Hepatocyte (in vitro differentiated cells): Measurements from ENCODE around the gene BAHCC1. TPM values are rescaled to one million over a fixed set of nuclear protein-coding genes. Genes with fewer than 3 reads are reported as not detected.
A peak's percentile ranks its signal among the peaks of the same experiment; 100 is the strongest.

Experiments
- DNase-seq: peaks from one replicate; pipeline ENCODE4 v3.0.0-alpha.2; 2016; ENCODE audit warnings: low spot score
- H2AFZ ChIP-seq: fragments of 200-600 bp; sonication (generic); 2 replicates; pipeline ENCODE4 v1.6.0; 2016; ENCODE audit warnings: antibody characterized with exemption, mild to moderate bottlenecking
- H3K27ac ChIP-seq: fragments of 200-600 bp; sonication (generic); 2 replicates; pipeline ENCODE4 v1.5.1; 2016; ENCODE audit warnings: mild to moderate bottlenecking
- H3K27me3 ChIP-seq: fragments of 200-600 bp; sonication (generic); 2 replicates; pipeline ENCODE4 v1.6.1; 2016
- H3K36me3 ChIP-seq: fragments of 200-600 bp; sonication (generic); replicated peaks from 2 replicates; pipeline ENCODE4 v1.5.1; 2016; ENCODE audit warnings: low read depth; ENCODE audit not compliant: insufficient read depth
- H3K4me1 ChIP-seq: fragments of 200-600 bp; sonication (generic); 2 replicates; pipeline ENCODE4 v1.5.1; 2016; ENCODE audit warnings: mild to moderate bottlenecking, moderate library complexity; ENCODE audit not compliant: insufficient read depth
- H3K4me2 ChIP-seq: fragments of 200-600 bp; sonication (generic); 2 replicates; pipeline ENCODE4 v1.6.0; 2016
- H3K4me3 ChIP-seq: fragments of 200-600 bp; sonication (generic); 2 replicates; pipeline ENCODE4 v1.5.1; 2016; ENCODE audit warnings: mild to moderate bottlenecking
- H3K79me2 ChIP-seq: fragments of 200-600 bp; sonication (generic); 2 replicates; pipeline ENCODE4 v1.6.0; 2017; ENCODE audit warnings: mild to moderate bottlenecking
- H3K9me2 ChIP-seq: fragments of 200-600 bp; sonication (generic); replicated peaks from 2 replicates; pipeline ENCODE4 v1.6.0; 2017; ENCODE audit warnings: mild to moderate bottlenecking; ENCODE audit not compliant: insufficient read depth
- H3K9me3 ChIP-seq: fragments of 200-600 bp; sonication (generic); 2 replicates; pipeline ENCODE4 v1.5.1; 2016; ENCODE audit warnings: low read depth, mild to moderate bottlenecking
- H4K20me1 ChIP-seq: fragments of 200-600 bp; sonication (generic); 2 replicates; pipeline ENCODE4 v1.6.0; 2016; ENCODE audit warnings: mild to moderate bottlenecking; ENCODE audit not compliant: insufficient read depth, poor library complexity, severe bottlenecking
- CTCF ChIP-seq: fragments of 200-600 bp; sonication (generic); IDR thresholded peaks from 2 replicates; pipeline ENCODE4 v1.5.1; 2016; ENCODE audit warnings: antibody characterized with exemption, mild to moderate bottlenecking; ENCODE audit not compliant: poor library complexity
- EZH2 ChIP-seq: fragments of 200-600 bp; sonication (generic); IDR thresholded peaks from 2 replicates; pipeline ENCODE4 v1.6.1; 2016; ENCODE audit warnings: antibody characterized with exemption, mild to moderate bottlenecking, borderline replicate concordance
- EZH2phosphoT487 ChIP-seq: fragments of 200-600 bp; sonication (generic); IDR thresholded peaks from one replicate; pipeline ENCODE4 v1.6.1; 2018; ENCODE audit warnings: antibody characterized with exemption, mild to moderate bottlenecking, low read depth, moderate library complexity; ENCODE audit not compliant: unreplicated experiment, severe bottlenecking
- WGBS: methylation state at CpG from one replicate; pipeline ENCODE4 v1.1.6; 2016; ENCODE audit warnings: low lambda C conversion rate; ENCODE audit errors: missing lambda C conversion rate; 5-methylcytosine and 5-hydroxymethylcytosine counted together
- polyA plus RNA-seq: library from polyadenylated mRNA; unstranded; fragments of >200 nt; fragmentation: Nextera tagmentation; extraction: Ambion mirVana; gene quantifications from 2 replicates; pipeline ENCODE4 v1.2.1, GENCODE V29; 2016
- total RNA-seq: library from RNA; depleted of rRNA; stranded (reverse); fragments of >200 nt; gene quantifications from 2 replicates; pipeline ENCODE4 v1.2.3, GENCODE V29; 2014

Gene BAHCC1
- total and polyA plus RNA-seq, 2 experiments from 2014 or later = 6.4 to 6.6 TPM

GRCh38 chr17:81481815-81482505 lies 86.7 kb downstream of the BAHCC1 start:
- WGBS = 86% methylated on average over 18 of the region's 18 CpGs
- H2AFZ ChIP-seq = peak overlapping the region; percentile 56
- no peaks in the 10 kb centered on the region for H3K36me3 ChIP-seq
- no peaks in the 10 kb centered on the region for H4K20me1 ChIP-seq
- H3K4me3 ChIP-seq = peak overlapping the region; percentile 21
- no peaks in the 10 kb centered on the region for H3K9me2 ChIP-seq
- H3K79me2 ChIP-seq = peaks cover 3% of the 10 kb centered on the region
- peak overlapping the region; percentile 91 for H3K4me2 ChIP-seq
- no peaks in the 10 kb centered on the region for H3K9me3 ChIP-seq
- TF ChIP-seq EZH2 = no peak
- TF ChIP-seq CTCF = no peak
- TF ChIP-seq EZH2phosphoT487 = no peak
- peaks cover 17% of the 10 kb centered on the region for H3K4me1 ChIP-seq
- no peak overlapping the region for H3K27ac ChIP-seq
- no peaks in the 10 kb centered on the region for H3K27me3 ChIP-seq
- no peak for DNase-seq

GRCh38 chr17:81482673-81483072 lies 87.4 kb downstream of the BAHCC1 start:
- Histone ChIP-seq H3K4me1 (peaks cover 24% of the 10 kb centered on the region), H3K4me3 (no peak overlapping the region)
- TF ChIP-seq EZH2 (no peak), CTCF (no peak), EZH2phosphoT487 (no peak)

GRCh38 chr17:81483085-81483861 lies 88.0 kb downstream of the BAHCC1 start:
- no peaks in the 10 kb centered on the region for H3K27me3 ChIP-seq
- no peaks in the 10 kb centered on the region for H3K9me3 ChIP-seq
- H4K20me1 ChIP-seq = no peaks in the 10 kb centered on the region
- H3K9me2 ChIP-seq = no peaks in the 10 kb centered on the region
- H3K79me2 ChIP-seq = peaks cover 3% of the 10 kb centered on the region
- peak overlapping the region; percentile 98 for H3K4me2 ChIP-seq
- no peak overlapping the region for H3K4me3 ChIP-seq
- no peak overlapping the region for H3K27ac ChIP-seq
- 74% methylated on average over 28 of the region's 29 CpGs for WGBS
- H3K36me3 ChIP-seq = no peaks in the 10 kb centered on the region
- no peak overlapping the region for H2AFZ ChIP-seq
- no peak for TF ChIP-seq CTCF
- no peak for TF ChIP-seq EZH2
- no peak for TF ChIP-seq EZH2phosphoT487
- DNase-seq = no peak
- peaks cover 27% of the 10 kb centered on the region for H3K4me1 ChIP-seq

More at GRCh38 chr17:81482673-81483072, 87.4 kb downstream of the BAHCC1 start:
- Histone ChIP-seq H4K20me1 (no peaks in the 10 kb centered on the region), H3K9me3 (no peaks in the 10 kb centered on the region), H3K36me3 (no peaks in the 10 kb centered on the region), H2AFZ (no peak overlapping the region), H3K27ac (no peak overlapping the region), H3K79me2 (peaks cover 3% of the 10 kb centered on the region), H3K9me2 (no peaks in the 10 kb centered on the region), H3K27me3 (no peaks in the 10 kb centered on the region), H3K4me2 (peak overlapping the region; percentile 98)
- DNase-seq = no peak
- 62% methylated on average over 11 of the region's 11 CpGs for WGBS
